GM19467 (cell line): Measurements from ENCODE around the gene TRABD2B.

Experiments used
- ATAC-seq: cut with Tn5 transposase; IDR thresholded peaks from one replicate; pipeline ENCODE4 v1.9.1; 2021; ENCODE audit warnings: mild to moderate bottlenecking, moderate library complexity; ENCODE audit not compliant: unreplicated experiment

TRABD2B gene

DNA sequence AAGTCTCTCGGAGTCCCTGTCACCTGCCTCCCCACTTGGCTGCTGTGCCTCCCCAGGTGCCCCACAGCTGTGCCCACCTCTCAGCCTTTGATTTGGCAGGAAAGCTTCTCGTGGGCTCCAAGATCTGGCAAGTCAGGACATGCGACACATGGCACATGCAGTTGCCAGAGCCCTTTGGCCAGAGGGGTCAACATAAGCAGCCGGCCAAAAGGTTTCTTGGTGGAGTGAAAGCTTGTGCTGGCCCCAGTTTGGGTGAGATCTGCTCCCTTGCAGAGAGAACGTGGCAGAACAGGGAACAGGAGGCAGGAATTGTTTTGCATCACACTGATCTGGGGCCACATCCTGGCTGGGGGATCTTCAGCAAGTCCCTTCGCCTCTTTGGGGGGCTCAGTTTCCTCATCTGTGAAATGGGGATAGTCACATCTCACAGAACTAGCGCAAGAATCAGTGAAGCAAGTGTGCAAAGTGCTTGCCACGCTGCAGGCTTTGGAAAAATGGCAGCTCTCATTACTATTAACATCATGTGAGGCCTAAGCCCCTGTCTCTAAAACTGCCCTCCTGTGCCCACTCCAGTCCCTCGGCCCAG, 232.6 kb downstream of the TRABD2B start:
- ATAC-seq: no peak

DNA sequence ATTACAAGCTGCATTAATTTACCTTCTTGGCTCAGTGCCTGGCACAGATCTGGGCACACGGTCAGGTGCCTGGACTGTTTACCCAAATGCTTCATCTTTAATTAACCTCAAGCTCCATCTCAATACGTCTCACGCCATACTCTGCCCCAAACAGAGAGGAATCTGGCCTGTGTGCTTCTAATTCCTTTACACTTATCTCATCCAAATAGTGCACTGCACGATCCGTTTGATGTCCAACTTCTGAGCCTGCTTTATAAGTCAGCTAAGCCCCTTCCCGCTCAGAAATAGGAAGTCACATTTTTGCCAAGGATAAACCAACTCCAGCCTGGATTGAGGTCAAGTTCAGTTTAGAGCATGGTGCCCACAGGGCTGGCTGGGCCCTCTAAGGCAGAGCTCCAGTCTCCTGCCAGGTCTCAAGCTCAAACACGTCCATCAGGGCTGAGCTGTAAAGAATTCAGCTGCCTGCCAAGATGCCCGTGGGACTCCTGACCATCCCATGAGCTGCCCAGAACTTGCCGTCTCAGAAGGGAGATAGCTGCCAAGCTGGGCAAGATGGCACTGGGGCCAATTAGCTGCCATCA, 233.5 kb downstream of the TRABD2B start:
- ATAC-seq: no peak

GRCh38 chr1:47761974-47762373, 235.2 kb downstream of the TRABD2B start:
- ATAC-seq: no peak

DNA sequence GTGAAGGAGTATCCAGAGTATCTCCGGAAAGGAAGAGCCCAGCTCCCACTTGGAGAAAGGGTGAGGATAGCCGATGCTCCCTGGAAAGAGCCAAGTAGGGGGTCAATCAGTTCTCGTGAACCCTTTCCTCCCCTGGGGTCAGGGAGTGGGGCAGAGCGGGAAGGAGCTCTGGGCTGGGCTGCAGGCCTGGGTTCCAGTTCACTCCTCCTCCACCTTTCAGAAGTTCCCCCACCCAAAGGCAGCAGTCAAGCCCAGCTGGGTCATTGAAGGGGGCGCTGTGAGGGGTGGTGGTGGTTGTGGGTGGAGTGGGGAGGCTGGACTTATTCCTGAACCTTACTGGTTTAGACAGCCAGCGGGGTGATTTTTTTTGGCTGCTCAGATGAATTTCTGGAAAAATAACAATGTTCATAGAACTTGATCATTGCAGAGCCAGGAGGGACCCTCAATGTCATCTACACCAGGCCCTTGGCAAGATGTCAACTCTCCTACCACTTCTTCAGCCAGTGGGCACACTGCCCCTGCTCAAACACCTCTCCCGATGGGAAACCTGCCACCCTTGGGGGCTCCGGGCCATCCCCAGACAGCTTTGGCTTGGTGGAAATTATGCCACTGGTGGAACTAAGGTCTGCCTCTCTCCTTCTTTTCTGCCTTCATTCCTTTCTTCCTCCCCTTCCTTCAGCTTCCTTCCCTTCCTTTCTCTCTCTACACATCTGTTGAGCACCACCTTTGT, 235.8 kb downstream of the TRABD2B start:
- ATAC-seq: no peak

DNA sequence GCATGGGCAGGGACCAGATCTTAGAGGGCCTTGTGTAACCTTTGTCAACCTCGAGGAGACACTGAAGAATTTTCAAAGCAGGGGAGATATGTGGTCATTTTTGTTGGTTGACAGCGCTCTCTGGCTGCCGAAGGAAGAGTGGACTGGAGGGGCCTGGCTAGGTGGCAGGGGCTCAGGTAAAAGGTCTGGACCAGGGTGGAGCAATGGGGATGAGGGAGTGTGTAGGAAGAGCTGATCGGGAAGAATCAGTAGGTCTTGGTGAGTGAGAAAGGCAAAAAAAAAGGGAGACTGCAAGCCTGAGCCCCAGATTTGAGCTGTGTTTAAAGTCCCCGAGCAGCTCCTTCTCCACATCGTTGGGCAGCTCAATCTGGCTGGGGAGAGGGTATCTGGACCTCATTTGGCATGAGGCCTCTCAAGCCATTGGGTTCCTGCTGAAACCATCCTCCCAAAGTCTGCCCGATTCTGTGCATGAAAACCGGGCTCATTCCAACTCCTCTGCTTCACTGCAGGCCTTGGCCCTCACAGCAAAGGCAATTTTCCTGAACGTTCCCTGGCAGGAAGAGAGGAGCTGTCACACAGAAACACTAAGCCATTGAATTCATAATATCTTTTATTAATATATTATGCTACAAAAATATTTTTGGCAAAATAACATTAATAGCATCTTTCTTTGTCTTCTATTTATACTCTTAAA, 237.1 kb downstream of the TRABD2B start:
- ATAC-seq: no peak

DNA sequence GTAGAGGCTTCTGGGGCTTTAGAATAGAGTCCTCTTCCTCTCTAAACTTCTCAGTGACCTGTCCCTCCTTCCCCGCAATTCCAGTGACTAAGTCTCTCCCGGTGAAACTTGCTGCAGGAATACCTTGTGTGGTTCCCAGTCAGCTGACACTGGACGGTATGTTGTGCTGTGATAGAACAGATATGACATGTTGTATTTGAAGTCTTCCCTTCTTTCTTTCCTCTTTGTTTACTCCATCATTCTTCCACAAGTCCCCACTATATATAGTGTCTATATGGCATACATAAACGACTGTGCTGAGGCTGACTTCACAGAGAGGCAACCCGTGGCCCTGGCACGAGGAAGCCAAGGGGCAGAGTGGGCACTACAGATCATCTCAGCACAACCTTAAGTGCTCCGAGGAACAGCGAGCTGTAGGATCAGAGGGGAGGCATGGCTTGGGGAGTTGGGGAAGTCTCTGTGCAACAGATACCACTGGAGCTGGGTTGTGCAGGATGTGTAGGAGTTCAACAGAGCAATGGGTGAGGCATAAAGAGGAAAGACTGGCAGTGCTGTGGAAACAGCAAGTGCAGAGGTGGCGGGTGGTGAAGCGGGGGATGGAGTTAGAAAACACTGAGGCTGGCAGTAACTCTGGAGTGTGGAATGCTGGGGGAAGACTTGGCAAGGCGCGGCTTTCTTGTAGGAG, 237.8 kb downstream of the TRABD2B start:
- no peak for ATAC-seq

DNA sequence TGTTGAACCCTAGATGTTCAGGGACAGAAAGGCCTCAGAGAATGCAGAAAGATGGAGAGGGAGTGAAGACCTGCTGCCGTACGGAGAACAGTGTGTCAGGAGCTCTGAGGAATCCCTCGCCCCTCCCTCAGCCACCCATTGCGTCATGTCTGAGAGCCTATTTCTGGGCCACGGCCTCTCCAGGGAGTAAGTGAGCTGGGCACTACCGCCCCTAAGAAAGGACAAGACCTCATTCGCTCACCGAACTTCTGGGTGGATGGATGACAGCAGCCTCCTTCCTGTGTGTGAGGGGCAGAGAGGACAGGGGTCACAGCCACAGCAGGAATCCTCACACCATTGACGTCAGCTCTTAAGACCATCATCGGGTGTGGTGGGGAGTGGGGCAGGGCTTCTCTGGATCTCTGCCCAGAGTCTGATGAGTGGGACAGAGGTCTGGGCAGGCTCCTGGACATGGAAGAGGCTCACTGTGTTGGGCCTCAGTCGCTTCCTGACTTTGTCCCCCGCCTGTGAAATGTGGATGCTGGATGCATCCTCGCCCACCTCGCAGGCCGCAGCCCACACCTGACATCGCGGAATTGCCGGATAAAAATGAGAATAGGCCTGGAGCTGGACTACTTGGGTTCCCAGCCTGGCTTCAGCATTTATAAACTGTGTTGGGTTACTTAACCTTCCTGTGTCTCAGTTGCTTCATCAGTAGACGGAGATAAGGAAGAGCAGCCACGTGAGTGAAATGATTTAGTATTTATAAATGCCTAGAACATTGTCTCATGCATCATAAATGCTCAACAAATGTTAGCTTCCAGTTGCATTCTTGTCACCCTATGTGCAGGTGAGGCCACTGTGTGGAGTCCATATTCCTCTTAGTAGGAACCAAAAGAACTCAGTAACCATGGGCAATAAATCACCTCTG, 238.6 kb downstream of the TRABD2B start:
- ATAC-seq: no peak

GRCh38 chr1:47757226-47757975, 239.8 kb downstream of the TRABD2B start:
- no peak for ATAC-seq

- no peak for ATAC-seq
These were observed 240.8 kb downstream of the TRABD2B start for GRCh38 chr1:47756411-47756810.

DNA sequence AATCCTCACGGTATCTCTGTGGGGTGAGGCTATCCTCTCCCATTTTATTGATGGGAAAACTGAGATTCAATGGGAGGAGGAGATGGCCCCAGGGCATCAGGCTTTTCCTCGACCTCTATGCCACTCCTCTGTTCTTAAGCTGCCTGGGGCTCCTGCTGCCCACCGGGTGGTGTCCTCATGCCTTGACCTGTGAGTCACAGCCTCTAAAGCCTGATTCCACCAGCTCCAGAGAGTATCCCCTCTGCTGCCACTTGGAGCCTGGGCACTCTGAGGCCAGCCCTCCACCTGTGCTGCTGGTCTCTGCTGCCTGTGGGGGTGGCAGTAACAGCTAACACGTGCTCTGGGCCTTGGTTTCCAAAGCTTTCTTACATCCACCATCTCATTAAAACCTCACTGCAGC, 241.2 kb downstream of the TRABD2B start:
- no peak for ATAC-seq

GRCh38 chr1:47755101-47755990, 241.8 kb downstream of the TRABD2B start:
- no peak for ATAC-seq

DNA sequence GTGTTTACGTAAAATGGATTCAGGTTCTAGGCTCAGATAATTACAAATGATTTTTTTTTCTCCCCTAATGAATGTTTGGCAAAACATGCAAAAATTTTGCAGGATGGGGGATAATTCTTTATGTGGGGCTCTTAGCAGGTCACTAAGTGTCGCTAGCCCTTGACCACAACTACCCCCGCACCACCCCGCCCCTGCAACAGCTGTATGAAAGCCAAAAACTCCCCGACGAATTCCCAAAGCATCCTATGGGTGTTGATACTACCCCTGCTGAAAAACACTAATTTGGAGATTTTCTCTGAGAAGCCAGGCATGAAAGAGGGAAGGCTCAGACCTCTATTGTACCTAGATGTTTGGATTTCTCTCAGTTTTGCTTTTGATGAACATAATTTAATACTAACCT, 243.0 kb downstream of the TRABD2B start:
- ATAC-seq: no peak

- ATAC-seq: no peak
These were observed 243.4 kb downstream of the TRABD2B start for GRCh38 chr1:47753808-47754207.

GRCh38 chr1:47752559-47752958, 244.6 kb downstream of the TRABD2B start:
- ATAC-seq: no peak

- no peak for ATAC-seq
These were observed 245.2 kb downstream of the TRABD2B start for GRCh38 chr1:47751996-47752451.

DNA sequence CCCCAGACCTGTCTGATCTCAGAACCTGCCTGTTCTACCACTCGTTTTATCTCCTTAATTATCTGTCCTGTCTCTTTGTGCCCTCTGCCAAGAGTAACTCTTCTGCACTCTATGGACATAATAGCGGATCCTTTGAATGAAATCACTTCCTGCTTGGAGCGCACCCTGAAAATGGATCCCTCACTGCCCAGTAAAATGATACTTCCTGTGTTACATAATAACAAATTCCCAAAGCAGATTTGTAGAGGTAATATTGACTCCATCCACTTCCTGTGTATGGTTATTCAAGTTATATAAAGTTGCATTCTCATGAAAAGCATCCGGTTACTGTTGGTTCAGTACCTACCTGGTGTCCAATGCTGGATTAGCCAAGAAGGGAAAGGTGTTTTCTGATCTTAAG, 246.0 kb downstream of the TRABD2B start:
- ATAC-seq: no peak

GRCh38 chr1:47745715-47746609, 251.2 kb downstream of the TRABD2B start:
- ATAC-seq: no peak
